Lower leg skin (tissue), 4 donors: ENCODE measurements around the gene DLG2. TPM values are rescaled to one million over a fixed set of nuclear protein-coding genes. Genes with fewer than 3 reads are reported as not detected.

Source experiments
- DNase-seq, 2 donors: peaks; one replicate each; pipeline ENCODE4 v3.0.0-alpha.2; 2019; ENCODE audit warnings: low spot score in 2 of 2
- H3K4me3 ChIP-seq: fragments of 200-600 bp; sonication (generic); 2 replicates; pipeline ENCODE4 v1.5.1; 2017; ENCODE audit warnings: mild to moderate bottlenecking, low read depth; ENCODE audit not compliant: poor library complexity, severe bottlenecking
- CTCF ChIP-seq, 3 donors: fragments of 450-650 bp; IDR thresholded peaks; one replicate each; pipeline ENCODE4 v1.5.1; 2016; ENCODE audit warnings: antibody characterized with exemption in 3 of 3, mild to moderate bottlenecking in 3 of 3, moderate library complexity in 2 of 3
- POLR2A ChIP-seq, 2 donors: fragments of 450-650 bp; IDR thresholded peaks; one replicate each; pipeline ENCODE4 v1.6.1; 2016 to 2017; ENCODE audit warnings: antibody characterized with exemption in 2 of 2, mild to moderate bottlenecking in 1 of 2, moderate library complexity in 1 of 2
- WGBS, 2 donors: methylation state at CpG; one replicate each; pipeline ENCODE4 v1.1.5; 2018; 5-methylcytosine and 5-hydroxymethylcytosine counted together
- intact Hi-C: fragments of 100-400 bp; cut with DNase I; formaldehyde crosslinking; loops from one replicate; pipeline ENCODE4 v1.15.0; 2023; ENCODE audit warnings: low total_unique reads
- total RNA-seq, 4 donors: library from RNA; depleted of rRNA; stranded (reverse); fragments of >200 nt; gene quantifications; one replicate each; pipeline ENCODE4 v1.1.0, GENCODE V29; 2016

DLG2 gene
- total RNA-seq, 4 donors from 2014 or later = 37.6 to 68.3 (median 46.0) TPM

- intact Hi-C loops = no loop called here
- 42 to 44% methylated on average over 2 of the region's 2 CpGs for WGBS, 2 donors
- DNase-seq = no peak
- H3K4me3 ChIP-seq = no peak overlapping the region
- TF ChIP-seq CTCF (IDR thresholded peaks at IDR 0.05) (no peak), POLR2A (IDR thresholded peaks at IDR 0.05) (no peak)
Observed at GRCh38 chr11:84518631-84519183, 1108.4 kb downstream of the DLG2 start.

GRCh38 chr11:84514436-84514835 is 1112.7 kb downstream of the DLG2 start:
- no peak for TF ChIP-seq CTCF (IDR thresholded peaks at IDR 0.05)
- no peak for TF ChIP-seq POLR2A (IDR thresholded peaks at IDR 0.05)
- WGBS, 2 donors = 66 to 71% methylated on average over 1 of the region's 1 CpG
- no peak for DNase-seq
- intact Hi-C loops = no loop called here
- H3K4me3 ChIP-seq = no peak overlapping the region

- TF ChIP-seq CTCF (IDR thresholded peaks at IDR 0.05) = no peak
- no peak for TF ChIP-seq POLR2A (IDR thresholded peaks at IDR 0.05)
- 85 to 89% methylated on average over 1 of the region's 1 CpG for WGBS, 2 donors
Observed at GRCh38 chr11:84503503-84503902, 1123.6 kb downstream of the DLG2 start.

GRCh38 chr11:84501750-84502149 is 1125.4 kb downstream of the DLG2 start:
- no peak overlapping the region for H3K4me3 ChIP-seq
- no peak for DNase-seq
- no peak for TF ChIP-seq CTCF (IDR thresholded peaks at IDR 0.05)
- intact Hi-C loops = no loop called here

More at GRCh38 chr11:84503503-84503902, 1123.6 kb downstream of the DLG2 start:
- DNase-seq = no peak
- intact Hi-C loops = no loop called here
- H3K4me3 ChIP-seq = no peak overlapping the region

GRCh38 chr11:84497981-84498411 is 1129.1 kb downstream of the DLG2 start:
- no peak for TF ChIP-seq CTCF (IDR thresholded peaks at IDR 0.05)
- intact Hi-C loops = no loop called here
- WGBS, 2 donors = 45 to 52% methylated on average over 4 of the region's 4 CpGs
- H3K4me3 ChIP-seq = no peak overlapping the region
- DNase-seq = no peak

GRCh38 chr11:84497181-84497580 is 1130.0 kb downstream of the DLG2 start:
- TF ChIP-seq CTCF (IDR thresholded peaks at IDR 0.05) (no peak), POLR2A (IDR thresholded peaks at IDR 0.05) (no peak)
- no peak overlapping the region for H3K4me3 ChIP-seq
- 49 to 100% methylated on average over 1 of the region's 1 CpG for WGBS, 2 donors
- DNase-seq = no peak
- intact Hi-C loops = no loop called here
